A549 (cell line): Measurements from ENCODE around the gene TGFB1. TPM values are rescaled to one million over a fixed set of nuclear protein-coding genes. Genes with fewer than 3 reads are reported as not detected.

Source experiments
- ATAC-seq, 2 experiments: fragments of 200-7000 bp in 1 of 2; fragments of >200 bp in 1 of 2; cut with Nextera tagmentation in 1 of 2; cut with Tn5 transposase in 1 of 2; 3 replicates each; pipeline versions ENCODE4 v1.8.0 to v1.9.1; 2018 to 2020; ENCODE audit warnings: mild to moderate bottlenecking in 1 of 2, moderate library complexity in 1 of 2
- CTCF ChIA-PET: fragments of 300-600 bp; sonication (Branson Sonifier 250); formaldehyde crosslinking; extraction: SDS; loops from one replicate; lab custom pipeline; 2021; ENCODE audit warnings: antibody characterized with exemption, inconsistent platforms; lab: Yijun Ruan, JAX
- POLR2A ChIA-PET: fragments of 350-600 bp; formaldehyde crosslinking; extraction: SDS; loops from one replicate; lab custom pipeline; 2021; ENCODE audit warnings: antibody characterized with exemption, inconsistent platforms; lab: Yijun Ruan, JAX
- DNase-seq, 2 experiments: peaks; one replicate each; pipeline versions ENCODE4 v3.0.0 to v3.0.0-alpha.2; 2011 to 2016; ENCODE audit warnings: low read depth in 1 of 2, low spot score in 1 of 2
- FAIRE-seq: peaks from 2 replicates; lab custom pipeline; 2011; peaks lifted over from hg19 to GRCh38; lab: Jason Lieb, UNC
- H3K27ac ChIP-seq, 2 experiments: fragments of >200 bp; sonication (Bioruptor Twin); formaldehyde crosslinking; 3 replicates each; pipeline ENCODE4 v1.5.1; 2016 to 2017
- H3K4me1 ChIP-seq: fragments of >200 bp; sonication (Bioruptor Twin); formaldehyde crosslinking; 3 replicates; pipeline ENCODE4 v1.6.1; 2016
- H3K4me2 ChIP-seq: fragments of >200 bp; sonication (Bioruptor Twin); formaldehyde crosslinking; 3 replicates; pipeline ENCODE4 v1.6.1; 2016
- H3K4me3 ChIP-seq: fragments of >200 bp; sonication (Bioruptor Twin); formaldehyde crosslinking; 3 replicates; pipeline ENCODE4 v1.5.1; 2016
- H3K9me3 ChIP-seq: fragments of >200 bp; sonication (Bioruptor Twin); formaldehyde crosslinking; 3 replicates; pipeline ENCODE4 v1.6.1; 2016
- BCL3 ChIP-seq: fragments of >200 bp; sonication (Bioruptor Twin); formaldehyde crosslinking; IDR thresholded peaks from 3 replicates; pipeline ENCODE4 v1.6.1; 2016
- CBX2 ChIP-seq: fragments of 200-600 bp; sonication (generic); IDR thresholded peaks from 2 replicates; pipeline ENCODE4 v1.6.1; 2016; ENCODE audit warnings: low read depth, mild to moderate bottlenecking, borderline replicate concordance
- CEBPB ChIP-seq, 2 experiments: fragments of >200 bp in 1 of 2; sonication (Bioruptor Twin) in 1 of 2; formaldehyde crosslinking in 1 of 2; IDR thresholded peaks; 2 replicates each; pipeline ENCODE4 v1.6.1; 2012 to 2016
- CHD2 ChIP-seq: fragments of 150-350 bp; IDR thresholded peaks from 2 replicates; pipeline ENCODE4 v1.6.1; 2014; ENCODE audit warnings: low read length; ENCODE audit not compliant: partially characterized antibody
- CTCF ChIP-seq: fragments of >200 bp; sonication (Bioruptor Twin); formaldehyde crosslinking; IDR thresholded peaks from 3 replicates; pipeline ENCODE4 v1.5.1; 2016
- E2F6 ChIP-seq: IDR thresholded peaks from 2 replicates; pipeline ENCODE4 v1.6.1; 2012; ENCODE audit warnings: low read depth, borderline replicate concordance
- EHMT2 ChIP-seq: fragments of 200-600 bp; sonication (generic); IDR thresholded peaks from 2 replicates; pipeline ENCODE4 v1.6.1; 2016; ENCODE audit warnings: antibody characterized with exemption, low read depth, mild to moderate bottlenecking, moderate library complexity
- EP300 ChIP-seq, 2 experiments: fragments of >200 bp; sonication (Bioruptor Twin); formaldehyde crosslinking; IDR thresholded peaks; 2 replicates in 1 of 2; 3 replicates in 1 of 2; pipeline ENCODE4 v1.6.1; 2016 to 2017
- FOSB ChIP-seq: fragments of 250-450 bp; sonication (Bioruptor Pico); IDR thresholded peaks from 2 replicates; pipeline ENCODE4 v1.5.0; 2020; ENCODE audit warnings: mild to moderate bottlenecking, moderate library complexity
- FOSL2 ChIP-seq, 2 experiments: fragments of 450-650 bp in 1 of 2; fragments of >200 bp in 1 of 2; sonication (Bioruptor Twin) in 1 of 2; formaldehyde crosslinking; IDR thresholded peaks; 2 replicates each; pipeline versions ENCODE4 v1.5.0 to v1.6.1; 2016 to 2020; ENCODE audit warnings: mild to moderate bottlenecking in 1 of 2, moderate library complexity in 1 of 2
- FOXS1 ChIP-seq: fragments of 250-450 bp; sonication (Bioruptor Pico); IDR thresholded peaks from 2 replicates; pipeline ENCODE4 v1.5.0; 2020; ENCODE audit warnings: mild to moderate bottlenecking, moderate library complexity
- GATA3 ChIP-seq: IDR thresholded peaks from 2 replicates; pipeline ENCODE4 v1.6.1; 2012; ENCODE audit warnings: borderline replicate concordance
- HES2 ChIP-seq: fragments of >200 bp; sonication (Bioruptor Twin); formaldehyde crosslinking; IDR thresholded peaks from 2 replicates; pipeline ENCODE4 v1.6.1; 2016
- HEYL ChIP-seq: fragments of 250-450 bp; sonication (Bioruptor Pico); IDR thresholded peaks from 2 replicates; pipeline ENCODE4 v1.8.0; 2021; ENCODE audit warnings: mild to moderate bottlenecking, moderate library complexity
- HOXA7 ChIP-seq: fragments of 250-450 bp; sonication (Bioruptor Pico); IDR thresholded peaks from 2 replicates; pipeline ENCODE4 v1.5.0; 2020; ENCODE audit warnings: mild to moderate bottlenecking, moderate library complexity
- HOXB13 ChIP-seq: fragments of 250-450 bp; sonication (Bioruptor Pico); IDR thresholded peaks from 2 replicates; pipeline ENCODE4 v1.5.0; 2020; ENCODE audit warnings: low read depth, mild to moderate bottlenecking, moderate library complexity
- JUNB ChIP-seq: fragments of >200 bp; sonication (Bioruptor Twin); formaldehyde crosslinking; IDR thresholded peaks from 2 replicates; pipeline ENCODE4 v1.6.1; 2016
- KDM5A ChIP-seq: fragments of 200-600 bp; sonication (generic); IDR thresholded peaks from 2 replicates; pipeline ENCODE4 v1.6.1; 2016; ENCODE audit warnings: antibody characterized with exemption, mild to moderate bottlenecking
- MAX ChIP-seq: IDR thresholded peaks from 2 replicates; pipeline ENCODE4 v1.6.1; 2012
- MYC ChIP-seq: IDR thresholded peaks from 2 replicates; pipeline ENCODE4 v1.6.1; 2012; ENCODE audit warnings: mild to moderate bottlenecking, inconsistent platforms, low read length, improper control_type of control experiment, borderline replicate concordance
- NFE2L2 ChIP-seq: fragments of 150-350 bp; conservative IDR thresholded peaks from 2 replicates; pipeline ENCODE4 v1.6.1; 2014; ENCODE audit warnings: low read length
- NPAS2 ChIP-seq: fragments of 250-450 bp; sonication (Bioruptor Pico); IDR thresholded peaks from 2 replicates; pipeline ENCODE4 v1.8.0; 2022; ENCODE audit warnings: mild to moderate bottlenecking, moderate library complexity, borderline replicate concordance
- PHF8 ChIP-seq: fragments of 200-600 bp; sonication (generic); IDR thresholded peaks from 2 replicates; pipeline ENCODE4 v1.6.1; 2016; ENCODE audit warnings: low read depth, mild to moderate bottlenecking, antibody characterized with exemption, moderate library complexity, borderline replicate concordance
- POLR2A ChIP-seq: IDR thresholded peaks from 2 replicates; pipeline ENCODE4 v1.6.1; 2012; ENCODE audit warnings: mild to moderate bottlenecking, low read length
- POLR2AphosphoS2 ChIP-seq: conservative IDR thresholded peaks from 2 replicates; pipeline ENCODE4 v1.6.1; 2012; ENCODE audit warnings: low read length, improper control_type of control experiment, inconsistent platforms
- RFX5 ChIP-seq: fragments of 450-650 bp; IDR thresholded peaks from 2 replicates; pipeline ENCODE4 v1.7.1; 2014; ENCODE audit warnings: antibody characterized with exemption, mild to moderate bottlenecking, moderate library complexity
- SMC3 ChIP-seq: fragments of >200 bp; sonication (Bioruptor Twin); formaldehyde crosslinking; IDR thresholded peaks from 3 replicates; pipeline ENCODE4 v1.6.1; 2018; ENCODE audit warnings: inconsistent platforms
- TFCP2L1 ChIP-seq: fragments of 250-450 bp; sonication (Bioruptor Pico); IDR thresholded peaks from 2 replicates; pipeline ENCODE4 v1.5.0; 2021; ENCODE audit warnings: mild to moderate bottlenecking
- TP53 ChIP-seq: fragments of 250-450 bp; sonication (Bioruptor Pico); IDR thresholded peaks from 2 replicates; pipeline ENCODE4 v1.5.0; 2021; ENCODE audit warnings: mild to moderate bottlenecking, moderate library complexity
- USF2 ChIP-seq: fragments of 450-650 bp; IDR thresholded peaks from 2 replicates; pipeline ENCODE4 v1.6.1; 2014; ENCODE audit warnings: antibody characterized with exemption
- ZFP36 ChIP-seq: fragments of 450-650 bp; IDR thresholded peaks from 2 replicates; pipeline ENCODE4 v1.6.1; 2014; ENCODE audit warnings: borderline replicate concordance; ENCODE audit not compliant: partially characterized antibody
- ZNF302 ChIP-seq: fragments of 250-450 bp; sonication (Bioruptor Pico); IDR thresholded peaks from 2 replicates; pipeline ENCODE4 v1.9.0; 2021; ENCODE audit warnings: inconsistent platforms, mild to moderate bottlenecking, moderate library complexity
- ZSCAN20 ChIP-seq: fragments of 250-450 bp; sonication (Bioruptor Pico); IDR thresholded peaks from 2 replicates; pipeline ENCODE4 v1.8.0; 2022; ENCODE audit warnings: mild to moderate bottlenecking, moderate library complexity
- WGBS: methylation state at CpG from one replicate; pipeline ENCODE4 v1.1.6; 2017; ENCODE audit errors: missing lambda C conversion rate; 5-methylcytosine and 5-hydroxymethylcytosine counted together
- polyA plus RNA-seq, 4 experiments: library from polyadenylated mRNA; depleted of rRNA in 3 of 4; stranded (reverse); fragments of >200 nt; fragmentation: RNase III in 1 of 4; extraction: RNeasy Plus Mini Kit Qiagen cat#74134 plus additional on column Dnase treatment in 1 of 4; gene quantifications; 2 replicates in 3 of 4; 3 replicates in 1 of 4; pipeline ENCODE4 v1.2.3, GENCODE V29; 2011 to 2017

TGFB1 gene
- polyA plus RNA-seq, 2 of the 4 experiments (the other 2 are of a cell fraction): 6.0 to 83.2 TPM

- TF ChIP-seq FOXS1 (no peak), ZNF302 (CRISPR knock-in tag) (no peak), CEBPB (IDR thresholded peaks at IDR 0.05) (no peak), CBX2 (no peak), GATA3 (no peak), BCL3 (peak; percentile 93; the same call in 2 of the 3 replicates), KDM5A (no peak), HOXA7 (no peak), NFE2L2 (no peak), PHF8 (peak; percentile 85; the same call in 1 of the 2 replicates), SMC3 (no peak), NPAS2 (CRISPR knock-in tag) (no peak), CTCF (no peak), HEYL (no peak), MYC (peak; percentile 52), E2F6 (0 out of 2 replicates have a peak, but pooled peaks have one; percentile 59), EHMT2 (no peak; the same call in 1 of the 2 replicates), ZSCAN20 (CRISPR knock-in tag) (no peak), ZFP36 (no peak), TFCP2L1 (no peak), MAX (peak; percentile 82; the same call in 1 of the 2 replicates), EP300 (IDR thresholded peaks at IDR 0.05) (no peak), HES2 (no peak), FOSB (CRISPR knock-in tag) (no peak), HOXB13 (CRISPR knock-in tag) (no peak)
- TF ChIP-seq, all 56 proteins: peak for 13
Observed at GRCh38 chr19:41363753-41364523, 10.2 kb upstream of the TGFB1 start, which contains the start of gene B9D2 (continued).

GRCh38 chr19:41363371-41363752, 9.6 kb upstream of the TGFB1 start:
- Histone ChIP-seq H3K9me3 (no peaks in the 10 kb centered on the region), H3K4me2 (peak overlapping the region; percentile 82), H3K27ac (peak overlapping the region; percentile 92 to 94), H3K4me3 (peak overlapping the region; percentile 66), H3K4me1 (peaks cover 43% of the 10 kb centered on the region)
- DNase-seq (no peak), ATAC-seq (no peak), FAIRE-seq (no peak)
- ChIA-PET POLR2A (interaction anchor here (0.6 to 4.5 kb wide), 33 partner anchors 9 to 646 kb away, joined by 3 to 96 read pairs (median 5); partner anchors contain the start of genes ACTMAP, COQ8B, DMAC2 and ERICH4), CTCF (interaction anchor here (0.6 to 13.8 kb wide), 18 partner anchors 9 to 844 kb away, joined by 3 to 197 read pairs (median 3); partner anchors contain the start of genes DMAC2, TGFB1 and TMEM91)
- WGBS: 34% methylated on average over 6 of the region's 6 CpGs
- TF ChIP-seq POLR2AphosphoS2 (peak; percentile 8; the same call in 1 of the 2 replicates), POLR2A (no peak), RFX5 (no peak), FOSL2 (IDR thresholded peaks at IDR 0.05) (no peak), FOSL2 (CRISPR knock-in tag; IDR thresholded peaks at IDR 0.05) (no peak), USF2 (no peak), CTCF (no peak), JUNB (no peak), CHD2 (no peak), TP53 (CRISPR knock-in tag) (0 out of 2 replicates have a peak, but pooled peaks have one; percentile 57), TFCP2L1 (0 out of 2 replicates have a peak, but pooled peaks have one; percentile 41)
